GM12891 (cell line): ENCODE data around the gene DHFR2.

ENCODE experiments used
- POLR2A ChIP-seq: IDR thresholded peaks from 2 replicates; pipeline ENCODE4 v1.6.1; 2011; ENCODE audit warnings: low read depth, low read length, control low read depth
- TAF1 ChIP-seq: IDR thresholded peaks from 2 replicates; pipeline ENCODE4 v1.6.1; 2011; ENCODE audit warnings: low read depth, low read length, control low read depth

GRCh38 chr3:94106268-94106667, 43.6 kb upstream of the DHFR2 start:
- TF ChIP-seq POLR2A: no peak
- TF ChIP-seq TAF1: no peak
